Measurements from ENCODE around the gene PTPRN2.

- TF ChIP-seq, protein P1, sequence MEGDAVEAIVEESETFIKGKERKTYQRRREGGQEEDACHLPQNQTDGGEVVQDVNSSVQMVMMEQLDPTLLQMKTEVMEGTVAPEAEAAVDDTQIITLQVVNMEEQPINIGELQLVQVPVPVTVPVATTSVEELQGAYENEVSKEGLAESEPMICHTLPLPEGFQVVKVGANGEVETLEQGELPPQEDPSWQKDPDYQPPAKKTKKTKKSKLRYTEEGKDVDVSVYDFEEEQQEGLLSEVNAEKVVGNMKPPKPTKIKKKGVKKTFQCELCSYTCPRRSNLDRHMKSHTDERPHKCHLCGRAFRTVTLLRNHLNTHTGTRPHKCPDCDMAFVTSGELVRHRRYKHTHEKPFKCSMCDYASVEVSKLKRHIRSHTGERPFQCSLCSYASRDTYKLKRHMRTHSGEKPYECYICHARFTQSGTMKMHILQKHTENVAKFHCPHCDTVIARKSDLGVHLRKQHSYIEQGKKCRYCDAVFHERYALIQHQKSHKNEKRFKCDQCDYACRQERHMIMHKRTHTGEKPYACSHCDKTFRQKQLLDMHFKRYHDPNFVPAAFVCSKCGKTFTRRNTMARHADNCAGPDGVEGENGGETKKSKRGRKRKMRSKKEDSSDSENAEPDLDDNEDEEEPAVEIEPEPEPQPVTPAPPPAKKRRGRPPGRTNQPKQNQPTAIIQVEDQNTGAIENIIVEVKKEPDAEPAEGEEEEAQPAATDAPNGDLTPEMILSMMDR (conservative IDR thresholded peaks at IDR 0.05; ENCODE audit: low read length): no peak
- no peak for TF ChIP-seq EZH2phosphoT487 (IDR thresholded peaks at IDR 0.05; ENCODE audit: borderline replicate concordance, low read depth, low read length)
Observed at GRCh38 chr7:157576415-157576814, 1011.2 kb downstream of the PTPRN2 start.

All from OCI-LY7 (cell line).